Adrenal gland (tissue), 5 donors: ENCODE measurements around the gene MGRN1.

Source experiments
- POLR2A ChIP-seq, 2 donors: fragments of 450-650 bp; IDR thresholded peaks; one replicate each; pipeline ENCODE4 v1.6.1; 2017; ENCODE audit warnings: antibody characterized with exemption in 2 of 2, mild to moderate bottlenecking in 2 of 2, moderate library complexity in 1 of 2
- TF ChIP-seq, protein P1 (sequence below), 6 experiments: fragments of 450-650 bp in 4 of 6; fragments of 200-600 bp in 2 of 6; sonication (generic) in 1 of 6; IDR thresholded peaks; 1 replicate in 5 of 6; 2 replicates in 1 of 6; pipeline versions ENCODE4 v1.5.1 to v1.8.0; 2016 to 2021; ENCODE audit warnings: antibody characterized with exemption in 6 of 6, mild to moderate bottlenecking in 2 of 6, moderate library complexity in 1 of 6
- donor health status: DM: no; HTN: no; CAD: no.

DNA sequence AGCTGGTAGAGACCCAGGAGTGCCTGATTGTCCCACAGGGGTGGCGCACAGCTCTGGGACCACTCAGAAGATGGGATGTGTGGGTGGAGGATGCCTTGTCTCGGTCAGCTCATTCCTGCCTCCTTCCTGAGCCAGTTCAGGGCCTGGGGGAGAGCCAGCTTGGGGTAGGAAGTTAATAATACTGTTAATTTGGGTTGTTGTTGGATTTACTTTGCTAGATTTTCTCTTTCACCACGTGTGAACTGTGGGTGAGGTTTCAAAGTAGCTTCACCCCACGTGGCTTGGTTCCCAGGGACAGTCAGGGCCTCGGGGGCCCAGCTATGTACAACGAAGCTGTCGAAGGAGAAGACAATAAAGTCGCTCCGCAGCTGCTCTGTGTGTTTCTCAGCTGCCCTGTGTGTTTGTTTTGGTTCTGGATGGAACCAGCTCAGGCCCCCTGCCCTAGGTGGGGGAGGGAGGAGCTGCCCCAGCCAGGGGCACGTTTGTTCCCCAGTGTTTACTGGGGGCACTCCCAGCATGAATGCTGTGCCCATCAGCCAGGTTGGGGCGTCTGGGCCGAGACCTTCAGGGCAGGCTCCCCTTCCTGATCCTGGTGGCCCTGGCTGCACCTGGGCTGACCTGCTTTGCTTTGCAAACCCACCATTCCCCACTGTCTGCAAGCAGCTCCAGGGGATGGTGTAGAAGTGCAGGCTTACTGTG lies 71.0 kb downstream of the MGRN1 start:
- TF ChIP-seq, protein P1, sequence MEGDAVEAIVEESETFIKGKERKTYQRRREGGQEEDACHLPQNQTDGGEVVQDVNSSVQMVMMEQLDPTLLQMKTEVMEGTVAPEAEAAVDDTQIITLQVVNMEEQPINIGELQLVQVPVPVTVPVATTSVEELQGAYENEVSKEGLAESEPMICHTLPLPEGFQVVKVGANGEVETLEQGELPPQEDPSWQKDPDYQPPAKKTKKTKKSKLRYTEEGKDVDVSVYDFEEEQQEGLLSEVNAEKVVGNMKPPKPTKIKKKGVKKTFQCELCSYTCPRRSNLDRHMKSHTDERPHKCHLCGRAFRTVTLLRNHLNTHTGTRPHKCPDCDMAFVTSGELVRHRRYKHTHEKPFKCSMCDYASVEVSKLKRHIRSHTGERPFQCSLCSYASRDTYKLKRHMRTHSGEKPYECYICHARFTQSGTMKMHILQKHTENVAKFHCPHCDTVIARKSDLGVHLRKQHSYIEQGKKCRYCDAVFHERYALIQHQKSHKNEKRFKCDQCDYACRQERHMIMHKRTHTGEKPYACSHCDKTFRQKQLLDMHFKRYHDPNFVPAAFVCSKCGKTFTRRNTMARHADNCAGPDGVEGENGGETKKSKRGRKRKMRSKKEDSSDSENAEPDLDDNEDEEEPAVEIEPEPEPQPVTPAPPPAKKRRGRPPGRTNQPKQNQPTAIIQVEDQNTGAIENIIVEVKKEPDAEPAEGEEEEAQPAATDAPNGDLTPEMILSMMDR (IDR thresholded peaks at IDR 0.05) = no peak
- no peak for TF ChIP-seq POLR2A (IDR thresholded peaks at IDR 0.05)
